ENCODE results near the gene ADAMTS17.
A peak's percentile ranks its signal among the peaks of the same experiment; 100 is the strongest.

ADAMTS17 gene

DNA sequence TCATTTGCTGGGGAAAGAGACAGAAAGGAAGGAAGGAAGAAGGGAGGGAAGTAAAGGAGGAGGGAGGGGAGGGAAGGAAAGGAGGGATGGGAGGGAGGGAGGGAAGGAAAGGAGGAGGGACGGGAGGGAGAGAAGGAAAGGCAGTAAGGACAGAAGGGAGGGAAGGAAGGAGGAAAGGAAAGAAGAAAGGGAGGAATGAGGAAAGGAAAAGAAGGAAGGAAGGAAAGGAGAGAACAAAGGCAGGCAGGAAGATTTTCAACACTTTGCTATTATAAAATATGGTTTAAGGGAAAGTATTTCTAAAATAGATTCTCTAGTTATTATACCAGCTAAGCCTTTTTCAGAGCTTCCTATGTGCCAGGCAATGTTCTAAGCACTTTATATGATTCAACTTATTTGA, 330.5 kb downstream of the ADAMTS17 start:
- DNase-seq = no peak

GRCh38 chr15:100009372-100009771, 332.4 kb downstream of the ADAMTS17 start:
- no peak for DNase-seq

DNA sequence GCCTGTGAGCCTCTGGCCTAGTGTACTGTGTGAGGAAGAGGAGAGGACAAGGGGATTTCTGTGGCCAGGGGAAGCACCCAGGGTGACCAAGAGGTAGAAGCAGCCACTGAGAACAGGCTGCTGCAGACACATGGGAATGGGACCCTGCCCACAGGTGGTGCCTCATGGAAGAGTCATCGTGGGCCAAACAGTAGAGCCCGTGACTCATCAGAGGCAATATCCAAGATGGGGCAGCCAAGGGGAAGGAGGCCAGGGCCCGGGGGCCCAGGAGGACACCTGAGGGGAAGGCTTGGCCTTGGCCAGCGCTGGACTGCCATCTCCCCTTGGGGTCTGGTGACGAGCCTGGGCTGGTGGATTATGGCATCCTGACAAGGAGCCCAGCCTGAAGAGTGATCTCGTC, 333.5 kb downstream of the ADAMTS17 start:
- DNase-seq = peak; percentile 13

- DNase-seq = no peak
These were observed 334.2 kb downstream of the ADAMTS17 start for GRCh38 chr15:100007609-100008008.

DNA sequence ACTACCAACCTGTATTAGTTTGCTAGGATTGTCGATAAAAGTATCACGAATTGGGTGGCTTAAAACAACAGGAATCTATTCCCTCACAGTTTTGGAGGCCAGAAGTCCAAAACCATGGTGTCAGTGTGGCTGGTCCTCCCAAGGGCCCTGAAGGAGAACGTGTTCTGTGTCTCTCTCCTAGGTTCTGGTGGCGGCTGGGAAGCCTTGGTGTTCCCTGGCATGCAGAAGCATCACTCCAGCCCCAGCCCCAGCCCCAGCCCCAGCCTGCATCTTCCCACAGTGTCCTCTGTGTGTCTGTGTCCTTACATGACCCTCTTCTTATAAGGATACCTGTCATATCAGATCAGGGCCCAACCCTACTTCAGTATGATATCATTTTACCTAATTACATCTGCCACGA, 336.1 kb downstream of the ADAMTS17 start:
- DNase-seq = no peak

DNA sequence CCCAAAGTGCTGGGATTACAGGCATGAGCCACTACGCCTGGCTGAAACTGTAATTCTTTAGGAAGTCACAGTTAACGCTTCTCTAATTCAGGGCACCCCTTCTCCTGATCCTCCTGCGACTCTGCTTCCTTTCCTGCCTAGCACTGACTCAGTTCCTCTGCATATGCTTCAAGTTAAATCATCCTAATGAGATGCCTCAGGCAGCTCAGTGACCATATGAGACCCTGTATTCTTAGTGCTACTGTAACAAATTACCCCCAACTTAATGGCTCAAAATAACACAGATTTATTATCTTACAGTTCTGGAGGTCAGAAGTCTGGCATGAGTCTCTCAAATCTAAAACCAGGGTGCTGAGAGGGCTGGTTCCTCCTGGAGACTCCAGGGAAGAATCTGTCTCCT, 336.8 kb downstream of the ADAMTS17 start:
- DNase-seq = no peak

DNA sequence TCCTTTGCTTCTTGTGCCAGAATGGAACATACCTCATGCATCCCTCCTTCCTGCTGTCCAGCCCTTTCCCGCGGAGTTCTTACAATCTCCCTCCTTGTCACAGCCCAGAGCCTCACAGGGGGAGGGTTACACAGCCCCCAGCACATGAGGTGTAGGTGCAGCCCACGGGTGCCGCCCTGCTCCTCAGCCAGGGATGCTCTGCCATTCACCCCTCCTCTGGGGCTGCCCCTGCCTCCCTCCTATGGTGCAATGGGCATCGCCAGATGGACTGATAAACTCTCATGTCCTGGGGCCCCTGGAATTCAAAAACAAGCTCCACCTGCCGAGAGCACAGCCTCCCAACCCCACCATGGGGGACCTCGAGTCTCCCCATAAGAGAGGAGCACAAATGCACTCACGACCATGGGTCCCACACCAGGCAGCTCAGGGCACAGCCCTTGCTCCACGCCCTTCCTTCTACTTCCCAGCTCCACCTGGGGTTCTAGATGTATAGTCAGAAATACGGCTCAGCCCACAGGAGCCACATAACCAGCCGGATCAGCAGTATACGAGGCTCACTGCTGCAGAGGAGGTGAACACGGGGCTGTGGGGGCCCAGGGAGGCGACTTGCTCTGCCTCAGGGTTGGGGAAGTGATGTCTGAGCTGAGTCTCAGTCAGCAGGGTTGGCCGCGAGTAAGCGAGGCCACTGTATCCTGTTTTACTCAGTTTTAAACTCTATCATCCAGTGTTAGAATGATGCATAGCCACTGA, 338.8 kb downstream of the ADAMTS17 start:
- DNase-seq = no peak

- no peak for DNase-seq
These were observed 339.6 kb downstream of the ADAMTS17 start for GRCh38 chr15:100002086-100002620.

DNA sequence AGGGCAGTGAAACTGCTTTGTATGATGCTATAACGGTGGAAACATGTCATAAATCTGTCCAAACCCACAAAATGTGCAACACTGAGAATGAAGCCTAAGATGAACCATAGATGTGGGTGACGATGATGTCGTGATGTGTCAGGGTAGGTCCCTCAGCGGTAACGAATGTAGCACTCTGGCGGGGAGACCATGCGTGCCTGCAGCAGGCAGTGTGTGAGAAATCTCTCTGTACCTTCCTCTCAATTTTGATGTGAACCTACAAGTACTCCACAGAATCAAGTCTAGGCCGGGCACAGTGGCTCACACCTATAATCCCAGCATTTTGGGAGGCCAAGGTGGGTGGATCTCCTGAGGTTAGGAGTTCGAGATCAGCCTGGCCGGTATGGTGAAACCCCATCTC, 340.4 kb downstream of the ADAMTS17 start:
- DNase-seq = peak; percentile 57

DNA sequence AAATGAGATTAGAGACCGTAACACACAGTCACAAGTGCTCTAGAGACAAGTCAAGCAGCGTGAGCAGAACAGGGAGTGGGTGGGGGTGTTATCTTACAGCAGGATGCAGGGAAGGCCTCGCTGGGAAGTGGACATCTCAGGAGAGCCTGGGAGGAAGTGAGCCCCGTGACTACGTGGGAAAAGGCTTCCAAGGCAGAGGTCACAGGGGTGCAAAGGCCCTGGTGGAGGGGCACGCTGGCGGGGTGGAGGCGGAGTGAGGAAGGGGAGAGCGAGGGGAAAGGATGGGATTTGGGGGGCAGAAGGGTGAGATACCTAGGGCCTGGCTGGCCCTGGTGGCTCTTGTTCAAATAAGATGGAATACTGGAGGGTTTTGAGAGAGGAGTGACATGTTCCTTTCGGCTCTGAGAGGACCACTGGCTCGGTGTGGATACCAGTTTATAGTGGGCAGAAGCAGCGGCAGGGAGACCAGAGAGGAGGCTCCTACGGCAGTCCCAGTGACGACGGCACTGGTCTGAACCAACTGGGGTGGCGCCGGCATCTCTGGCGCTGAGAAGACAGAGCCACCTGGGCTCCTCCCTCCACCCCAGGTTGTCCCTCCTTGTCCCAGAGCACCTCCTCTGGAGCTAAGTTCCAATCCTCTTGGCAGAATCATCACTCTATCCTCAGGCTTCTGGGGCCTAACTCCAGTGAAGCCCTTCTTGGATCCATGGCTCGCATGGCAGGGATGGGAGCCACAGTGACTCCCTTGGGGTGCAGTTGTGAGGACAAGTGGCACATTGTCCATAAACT, 342.3 kb downstream of the ADAMTS17 start:
- no peak for DNase-seq

DNA sequence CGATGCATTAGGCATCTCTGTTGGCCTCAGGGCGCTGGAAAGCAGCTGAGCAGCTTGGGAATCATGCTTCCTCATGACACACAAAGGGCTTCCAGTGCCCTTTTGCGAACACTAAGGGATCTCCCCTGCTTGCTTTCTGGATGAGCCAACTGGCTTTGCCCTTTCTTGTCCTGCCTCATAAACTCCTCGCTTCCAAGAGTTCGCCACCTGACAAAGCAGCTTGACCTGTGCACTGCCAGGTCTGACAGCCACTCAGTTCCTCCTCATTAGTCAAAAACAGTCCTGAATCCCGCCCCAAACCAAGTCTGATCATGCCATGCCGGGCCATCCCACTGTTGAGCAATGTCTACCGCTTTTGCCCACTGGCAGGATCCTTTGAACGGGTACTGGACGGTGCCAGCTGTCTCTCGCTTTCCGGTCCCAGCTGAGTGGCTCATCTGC, 343.1 kb downstream of the ADAMTS17 start:
- DNase-seq = no peak

DNA sequence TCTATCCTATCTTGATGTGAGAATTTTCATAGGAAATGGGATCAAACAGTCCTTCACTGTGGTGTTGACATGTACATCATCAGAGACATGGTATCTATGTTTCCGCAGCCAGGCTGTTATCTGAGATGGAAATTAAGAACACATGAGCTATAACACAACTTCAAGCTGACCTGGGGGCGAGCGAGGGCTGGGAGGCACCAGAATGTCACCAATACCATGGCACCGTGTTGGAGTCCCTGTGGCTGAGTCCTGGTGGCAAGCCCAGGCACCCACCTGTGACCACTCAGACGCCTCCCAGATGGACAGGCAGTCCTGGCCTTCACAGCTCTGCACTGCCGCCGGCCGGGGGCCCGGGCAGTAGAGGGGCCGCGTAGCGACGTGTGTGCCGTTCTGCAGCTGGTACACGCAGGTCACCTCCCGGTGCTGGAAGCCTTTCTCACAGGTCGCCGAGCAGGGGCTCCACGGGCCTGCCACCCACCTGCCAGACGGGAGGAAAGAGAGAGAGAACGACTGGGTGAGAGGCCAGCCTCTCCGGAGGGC, 344.6 kb downstream of the ADAMTS17 start:
- no peak for DNase-seq

GRCh38 chr15:99996660-99997059, 345.1 kb downstream of the ADAMTS17 start:
- no peak for DNase-seq

- no peak for DNase-seq
These were observed 346.2 kb downstream of the ADAMTS17 start for GRCh38 chr15:99995543-99995942.

- no peak for DNase-seq
These were observed 346.9 kb downstream of the ADAMTS17 start for GRCh38 chr15:99994849-99995248.

DNA sequence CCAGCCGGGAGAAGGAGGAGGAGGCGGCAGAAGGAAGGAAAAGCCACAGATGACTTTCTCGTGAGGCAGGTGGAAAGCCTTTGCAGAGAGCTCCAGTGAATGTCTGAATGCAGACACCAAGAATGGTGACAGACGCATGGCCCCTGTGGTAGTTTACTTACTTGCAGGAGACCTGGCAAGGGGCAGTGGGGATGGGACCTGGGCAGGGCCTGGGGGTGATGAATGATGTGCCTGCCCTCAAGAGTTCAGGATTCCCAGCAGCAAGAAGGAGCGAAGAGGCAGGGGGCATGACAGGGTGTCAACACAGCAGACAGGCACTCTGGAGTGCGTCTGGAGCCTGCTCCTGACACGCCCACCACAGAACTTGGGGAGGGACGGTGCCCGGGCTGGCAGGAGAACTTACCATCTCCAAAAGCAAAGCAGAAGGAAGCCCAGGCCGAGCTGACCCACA, 348.1 kb downstream of the ADAMTS17 start:
- DNase-seq = no peak

- no peak for DNase-seq
These were observed 348.5 kb downstream of the ADAMTS17 start for GRCh38 chr15:99993262-99993661.

GRCh38 chr15:99992611-99993231, 349.1 kb downstream of the ADAMTS17 start:
- DNase-seq = no peak

DNA sequence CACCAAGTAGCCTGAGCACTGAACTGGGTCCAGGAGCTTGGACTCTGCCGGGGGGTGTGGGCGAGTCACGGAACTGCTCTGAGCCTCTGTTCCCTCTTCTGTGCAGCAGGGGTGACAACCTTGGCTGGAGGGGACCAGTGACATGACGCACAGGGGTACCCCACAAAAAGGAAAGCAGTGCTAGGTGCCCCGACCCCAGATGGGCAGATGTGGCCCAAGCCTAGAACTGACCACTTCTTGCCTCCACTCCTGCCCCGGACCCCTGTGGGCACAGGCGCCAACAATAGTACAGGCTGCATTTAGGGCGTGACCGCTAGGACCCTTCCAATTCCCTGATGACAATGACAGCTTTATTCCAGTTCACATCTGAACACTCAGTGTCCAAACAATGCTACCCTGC, 352.7 kb downstream of the ADAMTS17 start:
- DNase-seq = no peak

DNA sequence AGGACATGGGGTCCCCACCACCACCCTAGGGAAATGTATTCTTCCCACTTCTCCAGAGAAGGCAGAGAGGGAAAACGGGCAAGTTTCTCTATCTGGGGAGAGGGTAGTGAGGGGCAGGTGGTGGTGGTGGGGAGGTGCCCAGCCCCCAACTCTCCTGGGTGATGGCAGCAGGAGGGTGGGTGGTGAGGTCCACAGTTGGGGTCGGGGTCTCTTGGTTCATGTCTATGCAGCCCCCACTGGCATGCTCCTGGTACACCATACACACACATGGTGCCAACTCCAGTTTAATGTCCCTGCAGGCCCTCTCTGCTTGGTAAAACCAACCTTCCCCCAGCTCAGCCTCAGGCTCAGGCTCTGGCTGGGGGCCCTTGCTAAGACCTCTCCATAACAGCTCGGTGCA, 354.1 kb downstream of the ADAMTS17 start:
- DNase-seq = no peak

GRCh38 chr15:99987119-99987506, 354.7 kb downstream of the ADAMTS17 start:
- no peak for DNase-seq

GRCh38 chr15:99986297-99987118, 355.3 kb downstream of the ADAMTS17 start:
- no peak for DNase-seq

Data from activated CD4-positive, alpha-beta T cell treated with anti-CD3 and anti-CD28 coated beads for 48 hours (primary cell).